PFSK-1 (cell line): Measurements from ENCODE around the gene MARK3.

Experiments
- POLR2AphosphoS5 ChIP-seq: IDR thresholded peaks from 2 replicates; pipeline ENCODE4 v1.6.1; 2012; ENCODE audit warnings: low read depth, mild to moderate bottlenecking, control low read depth, low read length, moderate library complexity
- SIN3A ChIP-seq: IDR thresholded peaks from 2 replicates; pipeline ENCODE4 v1.6.1; 2012; ENCODE audit warnings: mild to moderate bottlenecking, low read length, moderate library complexity, borderline replicate concordance; ENCODE audit not compliant: insufficient read depth
- TAF1 ChIP-seq: IDR thresholded peaks from 2 replicates; pipeline ENCODE4 v1.6.1; 2012; ENCODE audit warnings: low read length, control low read depth, borderline replicate concordance; ENCODE audit not compliant: insufficient read depth
- TF ChIP-seq, protein P1 (sequence below), 2 experiments: IDR thresholded peaks; 2 replicates each; pipeline versions ENCODE4 v1.6.1 to v1.8.0; 2011 to 2012; ENCODE audit warnings: low read depth in 2 of 2, low read length in 2 of 2, control low read depth in 1 of 2, inconsistent platforms in 1 of 2, mild to moderate bottlenecking in 1 of 2, moderate library complexity in 1 of 2; ENCODE audit not compliant: insufficient read depth in 1 of 2

DNA sequence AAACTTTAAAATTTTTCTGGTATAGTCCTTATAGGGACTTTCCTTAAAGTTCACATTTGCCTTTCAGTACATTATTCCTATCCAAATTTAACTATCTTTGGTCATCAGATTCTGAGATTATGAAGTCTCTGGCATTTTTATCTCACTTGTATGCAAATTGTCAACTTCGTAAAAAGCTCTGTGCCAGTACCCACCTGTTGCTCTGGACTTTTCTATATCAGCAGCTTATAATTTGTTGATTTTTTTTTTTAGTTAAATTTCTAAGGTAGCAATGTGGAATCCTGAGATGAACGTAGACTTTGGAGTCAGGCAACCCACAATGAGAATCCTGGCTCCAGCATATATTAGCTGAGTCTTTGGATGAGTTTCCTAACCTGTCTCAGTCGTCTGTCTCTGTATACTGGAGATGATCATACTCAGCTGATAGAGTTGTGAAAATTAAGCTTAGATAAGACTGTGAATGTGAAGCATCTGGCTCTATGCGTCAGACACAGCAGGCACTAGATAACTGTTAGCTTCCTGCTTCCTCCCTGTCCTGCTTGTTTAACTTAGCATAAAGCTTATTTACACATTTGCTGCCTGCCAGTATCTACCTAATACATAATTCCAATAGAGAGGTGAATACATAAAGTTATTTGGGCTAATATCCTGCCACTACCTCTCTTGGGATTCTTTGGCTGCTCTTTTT lies 59.8 kb downstream of the MARK3 start:
- TF ChIP-seq POLR2AphosphoS5 (no peak), SIN3A (no peak), TAF1 (no peak)
- TF ChIP-seq, protein P1, sequence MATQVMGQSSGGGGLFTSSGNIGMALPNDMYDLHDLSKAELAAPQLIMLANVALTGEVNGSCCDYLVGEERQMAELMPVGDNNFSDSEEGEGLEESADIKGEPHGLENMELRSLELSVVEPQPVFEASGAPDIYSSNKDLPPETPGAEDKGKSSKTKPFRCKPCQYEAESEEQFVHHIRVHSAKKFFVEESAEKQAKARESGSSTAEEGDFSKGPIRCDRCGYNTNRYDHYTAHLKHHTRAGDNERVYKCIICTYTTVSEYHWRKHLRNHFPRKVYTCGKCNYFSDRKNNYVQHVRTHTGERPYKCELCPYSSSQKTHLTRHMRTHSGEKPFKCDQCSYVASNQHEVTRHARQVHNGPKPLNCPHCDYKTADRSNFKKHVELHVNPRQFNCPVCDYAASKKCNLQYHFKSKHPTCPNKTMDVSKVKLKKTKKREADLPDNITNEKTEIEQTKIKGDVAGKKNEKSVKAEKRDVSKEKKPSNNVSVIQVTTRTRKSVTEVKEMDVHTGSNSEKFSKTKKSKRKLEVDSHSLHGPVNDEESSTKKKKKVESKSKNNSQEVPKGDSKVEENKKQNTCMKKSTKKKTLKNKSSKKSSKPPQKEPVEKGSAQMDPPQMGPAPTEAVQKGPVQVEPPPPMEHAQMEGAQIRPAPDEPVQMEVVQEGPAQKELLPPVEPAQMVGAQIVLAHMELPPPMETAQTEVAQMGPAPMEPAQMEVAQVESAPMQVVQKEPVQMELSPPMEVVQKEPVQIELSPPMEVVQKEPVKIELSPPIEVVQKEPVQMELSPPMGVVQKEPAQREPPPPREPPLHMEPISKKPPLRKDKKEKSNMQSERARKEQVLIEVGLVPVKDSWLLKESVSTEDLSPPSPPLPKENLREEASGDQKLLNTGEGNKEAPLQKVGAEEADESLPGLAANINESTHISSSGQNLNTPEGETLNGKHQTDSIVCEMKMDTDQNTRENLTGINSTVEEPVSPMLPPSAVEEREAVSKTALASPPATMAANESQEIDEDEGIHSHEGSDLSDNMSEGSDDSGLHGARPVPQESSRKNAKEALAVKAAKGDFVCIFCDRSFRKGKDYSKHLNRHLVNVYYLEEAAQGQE (IDR thresholded peaks at IDR 0.05; ENCODE audit: insufficient read depth in 1 of 2, low read depth in 2 of 2, low read length in 2 of 2), result no peak
